Fibroblast of villous mesenchyme (primary cell): Measurements from ENCODE around the gene OSTM1. TPM values are rescaled to one million over a fixed set of nuclear protein-coding genes. Genes with fewer than 3 reads are reported as not detected.

Experiments
- DNase-seq: peaks from one replicate; pipeline ENCODE4 v3.0.0-alpha.2; 2010; ENCODE audit warnings: low read depth
- H3K4me3 ChIP-seq: 2 replicates; pipeline ENCODE4 v1.5.1; 2011; ENCODE audit warnings: low read depth, mild to moderate bottlenecking, low read length
- total RNA-seq: library from RNA; depleted of rRNA; stranded (reverse); fragments of >200 nt; gene quantifications from 2 replicates; pipeline ENCODE4 v1.2.3, GENCODE V29; 2012
- TF ChIP-seq, protein P1 (sequence below): IDR thresholded peaks from 2 replicates; pipeline ENCODE4 v1.5.1; 2012; ENCODE audit warnings: low read depth, mild to moderate bottlenecking, low read length; ENCODE audit not compliant: insufficient read depth

The OSTM1 gene, protein sequence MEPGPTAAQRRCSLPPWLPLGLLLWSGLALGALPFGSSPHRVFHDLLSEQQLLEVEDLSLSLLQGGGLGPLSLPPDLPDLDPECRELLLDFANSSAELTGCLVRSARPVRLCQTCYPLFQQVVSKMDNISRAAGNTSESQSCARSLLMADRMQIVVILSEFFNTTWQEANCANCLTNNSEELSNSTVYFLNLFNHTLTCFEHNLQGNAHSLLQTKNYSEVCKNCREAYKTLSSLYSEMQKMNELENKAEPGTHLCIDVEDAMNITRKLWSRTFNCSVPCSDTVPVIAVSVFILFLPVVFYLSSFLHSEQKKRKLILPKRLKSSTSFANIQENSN
- total RNA-seq = 32.5 and 43.2 TPM in 2 replicates

DNA sequence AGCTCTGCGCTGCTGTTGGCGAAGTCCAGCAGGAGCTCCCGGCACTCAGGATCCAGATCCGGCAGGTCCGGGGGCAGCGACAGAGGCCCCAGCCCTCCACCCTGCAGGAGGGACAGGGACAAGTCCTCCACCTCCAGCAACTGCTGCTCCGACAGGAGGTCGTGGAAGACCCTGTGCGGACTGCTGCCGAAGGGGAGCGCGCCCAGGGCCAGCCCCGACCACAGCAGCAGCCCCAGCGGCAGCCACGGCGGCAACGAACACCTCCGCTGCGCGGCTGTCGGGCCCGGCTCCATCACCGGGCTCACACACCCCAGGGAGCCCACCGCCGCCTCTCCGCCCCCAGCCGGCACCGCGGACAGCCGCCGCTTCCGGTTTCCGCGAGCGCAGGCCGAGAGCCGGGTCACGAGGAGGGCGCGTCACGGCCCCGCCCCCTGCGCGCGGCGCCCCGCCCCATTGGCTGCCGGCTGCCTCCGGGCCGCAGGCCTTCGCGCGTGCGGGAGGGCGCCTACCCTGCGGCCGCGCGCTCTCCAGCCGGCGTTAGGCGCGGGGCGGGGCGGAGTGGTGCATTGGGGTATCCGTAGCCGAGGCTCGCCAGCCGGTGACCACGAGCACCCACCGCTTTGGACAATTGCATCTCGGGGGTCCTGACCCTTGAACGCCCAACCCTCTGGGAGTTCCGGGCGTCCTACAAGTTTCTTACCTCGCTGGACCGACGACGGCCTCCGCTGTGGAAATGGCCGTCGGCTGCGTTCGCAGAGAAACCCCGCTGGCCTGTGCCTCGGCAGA is at the start of gene OSTM1:
OSTM1 (minus strand) TSS at position 383 of the 786 bp plus-strand sequence; CDS start at position 293, 90 bp downstream.
- peak; percentile 90 for DNase-seq
- TF ChIP-seq, protein P1, sequence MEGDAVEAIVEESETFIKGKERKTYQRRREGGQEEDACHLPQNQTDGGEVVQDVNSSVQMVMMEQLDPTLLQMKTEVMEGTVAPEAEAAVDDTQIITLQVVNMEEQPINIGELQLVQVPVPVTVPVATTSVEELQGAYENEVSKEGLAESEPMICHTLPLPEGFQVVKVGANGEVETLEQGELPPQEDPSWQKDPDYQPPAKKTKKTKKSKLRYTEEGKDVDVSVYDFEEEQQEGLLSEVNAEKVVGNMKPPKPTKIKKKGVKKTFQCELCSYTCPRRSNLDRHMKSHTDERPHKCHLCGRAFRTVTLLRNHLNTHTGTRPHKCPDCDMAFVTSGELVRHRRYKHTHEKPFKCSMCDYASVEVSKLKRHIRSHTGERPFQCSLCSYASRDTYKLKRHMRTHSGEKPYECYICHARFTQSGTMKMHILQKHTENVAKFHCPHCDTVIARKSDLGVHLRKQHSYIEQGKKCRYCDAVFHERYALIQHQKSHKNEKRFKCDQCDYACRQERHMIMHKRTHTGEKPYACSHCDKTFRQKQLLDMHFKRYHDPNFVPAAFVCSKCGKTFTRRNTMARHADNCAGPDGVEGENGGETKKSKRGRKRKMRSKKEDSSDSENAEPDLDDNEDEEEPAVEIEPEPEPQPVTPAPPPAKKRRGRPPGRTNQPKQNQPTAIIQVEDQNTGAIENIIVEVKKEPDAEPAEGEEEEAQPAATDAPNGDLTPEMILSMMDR = no peak
- H3K4me3 ChIP-seq = peak within 1 kb of the TSS; percentile 89

GRCh38 chr6:108123946-108124345 is 49.4 kb upstream of the OSTM1 start:
- no peak overlapping the region for H3K4me3 ChIP-seq
- TF ChIP-seq, protein P1 = no peak
- DNase-seq = no peak

GRCh38 chr6:108123481-108123929 is 49.0 kb upstream of the OSTM1 start:
- TF ChIP-seq, protein P1 = no peak
- no peak overlapping the region for H3K4me3 ChIP-seq
- no peak for DNase-seq

DNA sequence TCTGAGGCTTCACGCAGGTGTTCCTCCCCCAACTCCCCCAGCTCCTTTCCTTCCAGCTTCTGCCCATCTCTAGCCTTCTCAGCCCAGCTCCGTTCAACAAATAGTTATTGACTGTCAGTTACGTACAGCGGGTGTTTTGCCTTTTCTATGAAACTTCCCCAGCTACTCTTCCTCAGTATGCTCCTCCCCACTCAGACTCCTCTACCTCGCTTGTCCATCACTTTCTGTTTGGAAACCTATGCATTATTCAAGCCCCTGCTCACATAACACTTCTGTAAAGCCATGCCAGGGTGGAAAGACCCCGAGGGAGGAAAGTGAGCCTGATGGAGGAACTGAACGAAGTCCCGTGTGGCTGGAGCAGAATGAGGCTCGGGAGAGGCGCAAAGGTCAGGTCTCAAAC is 47.1 kb upstream of the OSTM1 start:
- no peak overlapping the region for H3K4me3 ChIP-seq
- no peak for DNase-seq
- TF ChIP-seq, protein P1 = no peak

- TF ChIP-seq, protein P1 = no peak
- no peak overlapping the region for H3K4me3 ChIP-seq
- no peak for DNase-seq
Observed at GRCh38 chr6:108120311-108120710, 45.8 kb upstream of the OSTM1 start.

DNA sequence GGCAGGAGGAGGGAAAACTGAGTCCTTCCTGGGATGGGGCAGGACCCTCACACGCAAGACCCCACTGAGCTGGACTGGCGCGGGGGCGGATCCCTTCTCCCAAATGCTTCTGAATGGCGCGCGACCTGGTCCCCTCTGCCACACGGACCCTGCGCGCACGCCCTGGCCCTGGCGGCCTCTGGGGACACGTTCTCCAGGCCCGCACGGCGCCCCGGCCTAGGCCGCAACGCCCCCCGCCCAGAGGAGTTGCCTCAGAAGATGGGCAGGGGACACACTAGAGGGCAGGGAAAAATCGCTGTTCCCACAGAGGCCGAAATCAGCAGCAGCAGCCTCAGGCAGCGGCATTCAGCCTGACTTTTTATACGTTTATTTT is 45.2 kb upstream of the OSTM1 start:
- TF ChIP-seq, protein P1 = no peak
- no peak for DNase-seq
- no peak overlapping the region for H3K4me3 ChIP-seq
